GM19043 (cell line): ENCODE measurements around the gene DISC1.

ENCODE experiments used
- ATAC-seq: cut with Tn5 transposase; IDR thresholded peaks from one replicate; pipeline ENCODE4 v1.9.1; 2021; ENCODE audit warnings: low read depth; ENCODE audit not compliant: unreplicated experiment

Gene DISC1

GRCh38 chr1:232057217-232057895, 430.8 kb downstream of the DISC1 start:
- no peak for ATAC-seq

- no peak for ATAC-seq
Observed at GRCh38 chr1:232057896-232058274, 431.3 kb downstream of the DISC1 start.

- no peak for ATAC-seq
Observed at GRCh38 chr1:232059726-232060374, 433.3 kb downstream of the DISC1 start.

GRCh38 chr1:232062967-232063366, 436.4 kb downstream of the DISC1 start:
- no peak for ATAC-seq

GRCh38 chr1:232066521-232066920, 439.9 kb downstream of the DISC1 start:
- ATAC-seq: no peak

GRCh38 chr1:232074265-232074664, 447.7 kb downstream of the DISC1 start:
- ATAC-seq: no peak

- ATAC-seq: no peak
Observed at GRCh38 chr1:232077809-232078208, 451.2 kb downstream of the DISC1 start.

- no peak for ATAC-seq
Observed at GRCh38 chr1:232084584-232085223, 458.1 kb downstream of the DISC1 start.

- ATAC-seq: no peak
Observed at GRCh38 chr1:232090816-232091215, 464.2 kb downstream of the DISC1 start.
